ENCODE measurements around the gene LANCL1.

GRCh38 chr2:210452194-210452593 is 24.4 kb downstream of the LANCL1 start:
- no peak for TF ChIP-seq CTCF (IDR thresholded peaks at IDR 0.05)
- no peak for TF ChIP-seq POLR2A (IDR thresholded peaks at IDR 0.05)

All from lower leg skin (tissue), 3 donors.